Coronary artery (tissue), 2 donors: Measurements from ENCODE around the gene TMIGD2.

Source experiments
- DNase-seq: peaks from one replicate; pipeline ENCODE4 v3.0.0-alpha.2; 2017; ENCODE audit warnings: low spot score
- H3K27ac ChIP-seq, 2 donors: fragments of 200-600 bp; sonication (generic); one replicate each; pipeline ENCODE4 v1.5.1; 2016 to 2019
- H3K4me3 ChIP-seq: fragments of 200-600 bp; sonication (generic); 2 replicates; pipeline ENCODE4 v1.5.1; 2016; ENCODE audit warnings: mild to moderate bottlenecking, moderate library complexity
- CTCF ChIP-seq: fragments of 200-600 bp; sonication (generic); IDR thresholded peaks from one replicate; pipeline ENCODE4 v1.5.1; 2019; ENCODE audit warnings: antibody characterized with exemption

TMIGD2 gene

DNA sequence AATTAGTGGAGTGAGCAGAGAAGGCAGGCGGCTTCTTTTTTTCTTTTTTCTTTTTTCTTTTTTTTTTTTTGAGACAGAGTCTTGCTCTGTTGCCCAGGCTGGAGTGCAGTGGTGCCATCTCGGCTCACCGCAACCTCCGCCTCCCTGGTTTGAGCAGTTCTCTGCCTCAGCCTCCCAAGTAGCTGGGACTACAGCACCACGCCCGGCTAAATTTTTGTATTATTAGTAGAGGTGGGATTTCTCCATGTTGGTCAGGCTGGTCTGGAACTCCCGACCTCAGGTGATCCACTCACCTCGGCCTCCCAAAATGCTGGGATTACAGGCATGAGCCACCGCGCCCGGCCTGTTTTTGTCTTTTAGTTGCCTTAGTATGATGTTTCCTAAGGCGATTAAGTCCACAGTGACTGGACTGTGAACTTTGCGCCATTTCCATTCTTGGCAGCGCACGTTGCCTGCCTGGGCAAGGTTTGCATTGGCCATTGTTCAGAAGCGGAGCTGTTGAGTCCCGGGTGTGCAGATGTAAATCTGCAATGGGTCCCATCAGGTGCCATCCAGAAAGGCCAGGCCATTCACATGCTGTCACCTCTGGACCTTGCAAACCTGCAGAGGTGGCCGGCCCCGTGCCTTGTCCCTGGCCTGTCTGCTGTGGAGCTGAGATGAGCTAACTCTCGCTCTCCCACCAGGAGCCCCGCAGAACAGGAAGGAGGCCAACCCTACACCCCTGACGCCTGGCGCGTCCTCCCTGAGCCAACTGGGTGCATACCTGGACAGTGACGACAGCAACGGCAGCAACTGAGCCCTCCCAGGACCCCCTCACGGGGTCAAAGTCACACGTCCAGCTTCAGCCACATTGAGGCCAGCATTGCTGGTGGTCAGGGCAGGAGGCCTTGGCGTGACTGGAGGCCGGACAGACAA lies 34.0 kb downstream of the TMIGD2 start:
- no peak for DNase-seq
- Histone ChIP-seq H3K27ac (no peak overlapping the region), H3K4me3 (no peak overlapping the region)
- no peak for TF ChIP-seq CTCF

GRCh38 chr19:4267101-4267900 lies 34.9 kb downstream of the TMIGD2 start:
- Histone ChIP-seq H3K27ac (no peak overlapping the region), H3K4me3 (no peak overlapping the region)
- peak; percentile 80 for TF ChIP-seq CTCF
- DNase-seq = no peak

DNA sequence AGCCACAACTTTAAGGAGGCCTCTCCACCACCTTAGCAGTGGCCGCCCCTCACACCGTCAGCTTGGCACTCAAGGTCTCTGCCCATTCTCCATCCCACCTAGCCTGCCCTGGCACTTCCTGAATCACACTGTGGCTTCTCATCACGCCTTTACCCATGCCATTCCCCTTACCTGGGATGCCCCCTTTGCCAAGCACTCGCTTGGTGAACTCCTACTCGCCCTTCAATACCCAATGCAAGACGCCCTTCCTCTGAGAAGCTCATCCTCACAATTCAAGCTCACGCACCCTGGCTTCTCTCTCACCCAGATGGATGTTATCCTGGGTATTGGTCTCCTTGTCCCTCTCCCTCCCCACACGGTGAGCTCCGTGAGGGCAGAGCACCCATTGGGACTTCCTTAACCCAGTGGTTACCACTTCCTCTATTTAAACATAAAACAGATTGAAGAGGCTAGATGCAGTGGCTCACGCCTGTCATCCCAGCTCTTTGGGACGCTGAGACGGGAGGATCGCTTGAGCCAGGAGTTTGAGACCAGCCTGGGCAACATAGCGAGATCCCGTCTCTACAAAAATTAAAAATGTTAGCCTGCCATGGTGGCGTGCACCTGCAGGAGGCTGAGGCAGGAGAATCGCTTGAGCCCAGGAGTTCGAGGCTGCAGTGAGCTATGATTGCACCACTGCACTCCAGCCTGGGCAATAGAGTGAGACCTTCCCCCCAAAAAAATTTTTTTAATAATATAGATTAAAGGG lies 35.8 kb downstream of the TMIGD2 start:
- H3K4me3 ChIP-seq = no peak overlapping the region
- DNase-seq = no peak
- no peak overlapping the region for H3K27ac ChIP-seq
- TF ChIP-seq CTCF = no peak

GRCh38 chr19:4264812-4265211 lies 37.4 kb downstream of the TMIGD2 start:
- DNase-seq = no peak
- TF ChIP-seq CTCF = no peak
- H3K27ac ChIP-seq = no peak overlapping the region
- H3K4me3 ChIP-seq = no peak overlapping the region

DNA sequence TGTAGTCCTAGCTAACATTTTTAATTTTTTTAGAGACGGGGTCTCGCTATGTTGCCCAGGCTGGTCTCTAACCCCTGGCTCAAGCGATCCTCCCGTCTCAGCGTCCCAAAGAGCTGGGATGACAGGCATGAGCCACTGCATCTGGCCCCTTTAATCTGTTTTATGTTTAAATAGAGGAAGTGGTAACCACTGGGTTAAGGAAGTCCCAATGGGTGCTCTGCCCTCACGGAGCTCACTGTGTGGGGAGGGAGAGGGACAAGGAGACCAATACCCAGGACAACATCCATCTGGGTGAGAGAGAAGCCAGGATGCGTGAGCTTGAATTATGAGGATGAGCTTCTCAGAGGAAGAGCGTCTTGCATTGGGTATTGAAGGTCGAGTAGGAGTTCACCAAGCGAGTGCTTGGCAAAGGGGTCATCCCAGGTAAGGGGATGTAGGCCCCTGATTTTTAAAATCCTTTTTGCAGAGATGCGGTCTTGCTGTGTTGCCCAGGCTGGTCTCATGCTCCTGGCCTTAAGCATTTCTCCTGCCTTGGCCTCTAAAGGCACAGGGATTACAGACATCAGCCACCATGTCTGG lies 41.5 kb downstream of the TMIGD2 start:
- DNase-seq = no peak
- Histone ChIP-seq H3K4me3 (no peak overlapping the region), H3K27ac (no peak overlapping the region)
- TF ChIP-seq CTCF = no peak

DNA sequence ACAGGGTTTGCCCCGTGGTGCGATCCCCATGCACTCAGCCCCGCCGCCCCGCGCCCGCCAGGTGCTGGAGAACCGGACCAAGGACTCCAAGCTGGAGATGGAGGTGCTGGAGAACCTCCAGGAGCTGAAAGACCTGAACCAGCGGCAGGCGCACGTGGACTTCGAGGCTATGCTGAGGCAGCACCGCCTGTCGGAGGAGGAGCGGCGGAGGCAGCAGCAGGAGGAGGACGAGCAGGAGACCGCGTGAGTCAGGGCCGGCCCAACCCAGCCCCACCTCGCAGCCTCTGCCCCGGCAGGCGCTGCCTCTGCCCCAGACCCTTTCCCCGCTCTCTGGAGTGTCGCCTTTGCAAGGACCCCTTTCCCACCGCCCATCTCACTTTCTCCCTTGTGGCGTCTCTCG lies 44.0 kb downstream of the TMIGD2 start:
- Histone ChIP-seq H3K27ac (no peak overlapping the region), H3K4me3 (no peak overlapping the region)
- no peak for TF ChIP-seq CTCF
- no peak for DNase-seq
